GM12878 (cell line): Measurements from ENCODE around the gene AMH.

Source experiments
- ATF3 ChIP-seq: IDR thresholded peaks from 2 replicates; pipeline ENCODE4 v1.6.1; 2011; ENCODE audit warnings: low read depth, mild to moderate bottlenecking, low read length, moderate library complexity, borderline replicate concordance; ENCODE audit errors: extremely low read depth
- CTCF ChIP-seq, 3 experiments: IDR thresholded peaks in 2 of 3; conservative IDR thresholded peaks in 1 of 3; 2 replicates each; pipeline ENCODE4 v1.5.1; 2011; ENCODE audit warnings: low read depth in 3 of 3, low read length in 3 of 3, mild to moderate bottlenecking in 3 of 3, control low read depth in 2 of 3, moderate library complexity in 2 of 3, inconsistent platforms in 1 of 3, mixed read lengths in 1 of 3; ENCODE audit not compliant: control insufficient read depth in 2 of 3, insufficient read depth in 1 of 3; ENCODE audit errors: extremely low read depth in 1 of 3
- EZH2 ChIP-seq: IDR thresholded peaks from 2 replicates; pipeline ENCODE4 v1.6.1; 2012; ENCODE audit warnings: low read depth, mild to moderate bottlenecking, control low read depth, inconsistent platforms, low read length, borderline replicate concordance; ENCODE audit not compliant: control insufficient read depth
- FOS ChIP-seq: IDR thresholded peaks from 3 replicates; pipeline ENCODE4 v1.6.1; 2011; ENCODE audit warnings: borderline replicate concordance; ENCODE audit not compliant: insufficient read length; ENCODE audit errors: extremely low read depth
- POLR2A ChIP-seq: IDR thresholded peaks from 2 replicates; pipeline ENCODE4 v1.6.1; 2011; ENCODE audit warnings: low read depth, mild to moderate bottlenecking, low read length
- RAD21 ChIP-seq: IDR thresholded peaks from 2 replicates; pipeline ENCODE4 v1.6.1; 2011; ENCODE audit warnings: mild to moderate bottlenecking, low read depth, low read length, moderate library complexity; ENCODE audit not compliant: insufficient read depth

- peak; percentile 53 for TF ChIP-seq POLR2A
- no peak for TF ChIP-seq RAD21
- TF ChIP-seq ATF3: no peak
- TF ChIP-seq CTCF (IDR thresholded peaks at IDR 0.05 in 2 of 3, conservative IDR thresholded peaks at IDR 0.05 in 1 of 3; ENCODE audit: control insufficient read depth in 2 of 3, extremely low read depth in 1 of 3, insufficient read depth in 1 of 3, low read depth in 3 of 3, low read length in 3 of 3): no peak
- no peak for TF ChIP-seq FOS
- TF ChIP-seq EZH2: no peak
Observed at GRCh38 chr19:2242092-2242537, 7.0 kb upstream of the AMH start.
